Bronchus fibroblast of lung (primary cell): ENCODE results near the gene ATP2C1. TPM values are rescaled to one million over a fixed set of nuclear protein-coding genes. Genes with fewer than 3 reads are reported as not detected.

Experiments
- total RNA-seq: library from RNA; depleted of rRNA; stranded (reverse); fragments of >200 nt; gene quantifications from 2 replicates; pipeline ENCODE4 v1.2.3, GENCODE V29; 2015

The ATP2C1 gene
- 24.8 and 41.4 TPM in 2 replicates for total RNA-seq

GRCh38 chr3:130893376-130894129, at the start of gene ATP2C1:
Gene ATP2C1 (plus strand): TSS chr3:130894084. CDS start chr3:130894770, 686 bp downstream.

GRCh38 chr3:131026321-131027151, 132.7 kb downstream of the ATP2C1 start, which contains the start of the genes ASTE1 and NEK11:
Gene ASTE1 (minus strand): TSS chr3:131026825. CDS start chr3:131025306, 1,519 bp downstream.
Gene NEK11 (plus strand): TSS chr3:131026877. CDS start chr3:131029709, 2,832 bp downstream.

Other genes starting within 250 kb of the ATP2C1 start
- 27.7 and 29.1 TPM in 2 replicates for gene PIK3R4, start 147.3 kb upstream of the ATP2C1 start, total RNA-seq
- gene ASTE1, start 132.7 kb downstream of the ATP2C1 start, total RNA-seq = 3.4 and 4.8 TPM in 2 replicates
- 1.2 and 2.9 TPM in 2 replicates for gene NEK11, start 132.8 kb downstream of the ATP2C1 start, total RNA-seq